Hindlimb muscle (tissue), 1 donor: Measurements from ENCODE around the gene ROR1. TPM values are rescaled to one million over a fixed set of nuclear protein-coding genes. Genes with fewer than 3 reads are reported as not detected.
"Not testable (repeated sequence)": the region's sequence is repeated elsewhere in the genome, so short reads cannot be mapped to it uniquely, and the experiment has no call there.

Source experiments
- DNase-seq: peaks from one replicate; pipeline ENCODE4 v3.0.0-alpha.2; 2013
- polyA plus RNA-seq: library from polyadenylated mRNA; unstranded; fragments of 120-200 nt; gene quantifications from one replicate; pipeline ENCODE4 v1.2.1, GENCODE V29; 2013; ENCODE audit not compliant: insufficient read length

Gene ROR1
- polyA plus RNA-seq, 1 donor, result 9.5 TPM

DNA sequence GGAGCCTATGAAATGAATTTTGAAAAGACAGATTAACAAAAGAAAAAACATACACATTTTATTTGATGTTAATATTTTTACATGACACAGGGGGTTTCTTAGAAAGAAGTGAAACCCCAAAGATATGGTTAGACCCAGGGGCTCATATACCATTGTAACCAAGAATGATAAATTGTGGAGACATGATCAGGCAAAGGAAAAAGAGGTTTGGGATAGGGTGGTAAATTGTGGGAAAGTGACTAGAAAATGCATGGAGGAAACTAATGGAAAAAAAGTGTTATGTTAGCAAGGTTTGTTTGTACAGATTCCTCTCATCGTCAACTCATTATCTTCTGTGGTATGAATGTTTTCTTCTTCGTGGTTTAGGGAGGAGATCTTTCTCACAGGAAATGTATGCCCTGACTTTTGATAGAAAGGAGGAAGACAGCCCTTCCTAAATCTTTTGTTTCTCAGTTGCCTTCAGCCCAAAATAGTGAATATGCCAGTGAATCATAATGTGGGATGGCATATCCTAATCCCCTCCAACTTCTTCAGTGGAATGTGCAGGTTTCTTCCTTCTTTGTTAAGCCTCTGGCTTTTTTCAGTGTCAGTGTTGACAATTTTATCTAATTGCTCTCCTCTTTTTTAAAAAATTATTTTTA lies 289.2 kb downstream of the ROR1 start:
- no peak for DNase-seq

DNA sequence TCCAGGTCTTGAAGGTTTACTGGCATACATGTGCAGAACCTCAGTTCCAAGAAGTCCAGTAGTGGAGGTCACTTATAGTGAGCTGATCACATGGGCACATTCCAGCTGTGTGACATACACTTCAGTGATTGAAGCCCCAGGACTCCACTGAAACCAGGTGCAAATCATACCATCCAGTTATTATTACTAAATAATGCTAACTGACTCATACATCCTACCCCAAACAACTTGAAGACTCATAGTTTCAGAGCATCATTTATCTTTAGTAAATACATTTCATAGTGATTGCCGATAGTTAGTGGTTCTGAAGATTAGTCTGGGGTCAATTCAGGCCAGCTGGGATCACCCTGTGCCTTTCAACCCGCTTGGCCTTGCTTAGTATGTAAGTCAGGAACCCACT lies 291.8 kb downstream of the ROR1 start:
- no peak for DNase-seq

DNA sequence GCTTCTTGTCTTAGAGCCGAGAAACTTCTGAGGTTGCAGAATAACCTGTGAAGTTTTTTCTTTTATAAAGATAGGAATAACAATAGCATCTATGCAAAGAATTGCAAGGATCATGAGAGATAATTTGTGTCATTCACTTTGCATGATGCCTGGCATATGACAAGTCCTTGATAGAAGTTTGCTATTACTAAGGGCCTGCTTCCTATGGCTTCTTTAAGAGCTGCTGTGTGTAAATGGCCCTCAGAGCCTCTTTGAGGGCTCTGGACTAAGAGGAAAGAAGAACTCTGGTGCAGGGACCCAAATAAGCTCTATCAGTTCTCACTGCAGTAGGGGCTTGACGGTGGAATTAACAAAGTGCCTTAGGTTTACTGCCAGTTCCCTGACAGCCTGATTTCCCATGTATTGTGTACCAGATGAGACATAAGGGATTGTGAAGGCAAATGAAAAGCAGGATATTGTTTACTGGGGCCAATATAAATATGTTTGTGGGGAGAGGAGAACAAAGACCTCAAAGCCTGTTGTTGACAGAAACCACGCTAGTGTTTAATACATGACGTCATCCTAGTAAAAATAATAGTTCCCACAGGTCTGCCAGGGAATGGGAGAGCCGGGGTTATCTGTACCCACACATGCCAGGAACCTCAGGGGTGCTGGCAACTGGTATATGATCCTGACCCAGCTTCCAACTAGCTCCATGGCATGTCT lies 298.4 kb downstream of the ROR1 start:
- no peak for DNase-seq

- no peak for DNase-seq
Observed at GRCh38 chr1:64073705-64074104, 299.9 kb downstream of the ROR1 start.

DNA sequence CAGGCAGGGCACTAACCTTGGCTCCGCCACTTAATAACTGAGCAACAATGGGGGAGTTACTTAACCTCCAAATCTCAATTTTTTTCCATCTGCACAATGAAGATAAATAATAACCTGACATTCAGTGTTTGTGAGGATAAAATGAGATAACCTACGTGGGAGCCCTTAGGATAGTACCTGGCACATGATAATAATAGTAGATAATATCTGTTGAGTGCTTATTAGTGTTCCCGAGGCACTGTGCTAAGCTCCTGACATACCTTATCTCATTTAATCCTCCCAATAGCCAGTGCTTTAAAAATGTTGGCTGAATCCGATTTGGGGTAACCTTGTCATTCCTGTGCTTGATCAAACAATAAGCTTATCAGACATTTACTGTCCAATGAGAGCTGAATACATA lies 300.9 kb downstream of the ROR1 start:
- no peak for DNase-seq

DNA sequence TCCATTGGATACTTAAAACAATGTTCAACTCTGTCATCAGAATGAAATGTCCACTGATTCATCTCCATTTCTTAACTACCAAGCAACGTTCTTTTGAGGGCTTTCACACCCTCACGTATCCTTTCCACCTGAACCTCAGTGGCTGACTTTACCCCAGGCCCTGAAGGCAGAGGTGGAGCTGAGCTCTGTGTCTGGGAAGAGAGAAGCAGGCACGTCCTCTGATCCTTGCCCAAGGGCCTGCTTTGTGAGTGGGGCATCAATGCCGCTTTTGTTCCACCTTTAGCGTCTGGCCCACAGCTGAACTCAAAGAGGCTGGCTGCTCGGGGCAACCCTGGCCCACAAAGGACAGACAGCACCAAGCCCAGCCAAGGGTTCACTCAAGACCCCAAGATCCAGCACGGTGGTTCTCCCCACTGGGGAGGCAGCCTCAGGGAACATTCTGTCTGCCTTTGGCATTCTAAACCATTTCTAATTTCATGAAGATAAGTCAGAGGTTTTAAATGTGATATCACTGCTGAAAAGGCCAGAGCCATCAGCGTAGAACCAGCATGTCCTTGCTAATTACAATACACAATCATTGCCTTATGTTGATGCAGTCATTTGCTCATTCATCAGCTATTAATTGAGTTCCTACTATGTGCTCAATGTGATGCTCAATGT lies 303.6 kb downstream of the ROR1 start:
- DNase-seq, result no peak

DNA sequence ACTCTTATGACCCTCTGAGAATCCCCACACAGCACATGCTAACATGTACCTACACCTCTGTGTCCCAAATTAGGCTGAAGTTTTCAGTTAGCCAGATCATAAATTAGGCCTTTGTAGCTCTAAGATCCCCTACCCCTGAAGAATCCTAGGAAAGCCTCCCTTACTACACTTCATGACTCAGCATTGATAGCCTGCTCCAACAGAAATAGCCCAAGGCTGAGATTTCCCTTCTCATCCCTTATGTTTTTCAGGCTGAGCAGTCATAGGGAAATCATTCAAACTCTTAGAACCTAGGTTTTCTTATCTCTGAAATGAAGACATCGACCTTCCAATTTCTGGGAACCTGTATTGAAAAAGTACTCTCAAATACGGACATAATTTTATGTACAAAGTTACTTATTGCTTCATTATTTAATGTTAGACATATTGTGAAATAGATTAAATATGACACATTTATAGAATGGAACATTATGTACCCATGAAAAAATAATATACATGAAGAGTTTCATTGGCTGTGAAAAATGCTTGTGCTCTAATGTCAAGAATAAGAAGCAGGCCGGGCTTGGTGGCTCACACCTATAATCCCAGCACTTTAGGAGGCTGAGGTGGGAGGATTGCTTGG lies 307.2 kb downstream of the ROR1 start:
- DNase-seq, result no peak

GRCh38 chr1:64082459-64082858 lies 308.6 kb downstream of the ROR1 start:
- no peak for DNase-seq

- no peak for DNase-seq
Observed at GRCh38 chr1:64084451-64084850, 310.6 kb downstream of the ROR1 start.

DNA sequence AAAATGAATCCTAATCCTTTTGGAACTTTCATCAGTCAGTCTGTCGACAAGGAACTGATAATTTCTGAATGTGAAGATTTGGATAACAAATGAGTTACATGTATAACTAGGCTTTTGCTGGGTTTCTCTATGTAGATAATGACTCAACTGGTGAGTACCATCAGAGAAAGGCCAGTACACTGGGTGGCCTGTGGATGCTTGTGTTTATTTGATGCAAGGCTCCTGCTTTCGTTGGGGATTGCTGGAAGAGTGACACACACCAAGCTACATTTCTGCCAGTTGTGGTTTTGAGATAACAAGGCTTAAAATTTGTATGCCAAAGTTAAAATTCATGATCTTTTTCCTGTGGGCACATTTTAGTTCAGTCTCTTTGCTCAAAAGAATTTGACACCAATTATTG lies 314.0 kb downstream of the ROR1 start:
- DNase-seq, result no peak

- no peak for DNase-seq
Observed at GRCh38 chr1:64090436-64090835, 316.6 kb downstream of the ROR1 start.

- DNase-seq, result no peak
Observed at GRCh38 chr1:64092851-64093371, 319.1 kb downstream of the ROR1 start.

DNA sequence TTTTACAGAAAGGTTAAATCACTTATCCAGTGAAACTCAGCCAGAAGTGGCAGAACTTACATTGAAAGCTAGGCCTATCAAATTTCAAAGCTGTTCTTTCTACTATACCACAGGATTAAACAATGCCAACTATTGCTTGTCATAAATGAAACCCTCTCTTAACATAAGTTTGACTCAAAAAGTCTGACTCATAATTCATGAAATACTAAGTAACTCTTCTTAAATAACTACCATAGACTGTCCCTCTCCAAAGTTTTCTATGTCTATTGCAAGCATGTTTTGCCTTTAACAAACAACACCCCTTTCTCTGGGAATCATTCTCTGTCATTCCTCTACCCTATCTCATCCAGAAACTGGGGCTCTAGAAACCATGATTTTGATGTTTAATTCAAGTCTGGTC lies 320.1 kb downstream of the ROR1 start:
- no peak for DNase-seq

DNA sequence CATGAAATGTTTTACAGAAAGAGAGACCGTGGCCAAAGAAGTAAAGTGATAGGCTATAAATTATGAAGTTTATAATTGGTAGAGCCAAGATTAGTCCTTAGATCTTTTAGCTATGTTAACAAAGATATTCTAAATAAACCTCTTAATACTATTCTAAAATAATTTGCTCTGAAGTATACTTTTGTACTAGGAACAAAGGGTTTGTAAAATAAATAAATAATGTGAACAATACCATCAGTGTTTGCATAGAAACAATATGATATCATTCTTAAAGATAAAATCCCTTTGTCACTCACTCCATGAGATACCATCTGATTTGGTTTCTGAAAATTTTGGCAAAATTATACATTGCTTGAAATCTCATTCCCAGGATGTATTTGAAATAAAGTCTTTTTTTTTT lies 322.0 kb downstream of the ROR1 start:
- no peak for DNase-seq

GRCh38 chr1:64097859-64098258 lies 324.0 kb downstream of the ROR1 start:
- no peak for DNase-seq

DNA sequence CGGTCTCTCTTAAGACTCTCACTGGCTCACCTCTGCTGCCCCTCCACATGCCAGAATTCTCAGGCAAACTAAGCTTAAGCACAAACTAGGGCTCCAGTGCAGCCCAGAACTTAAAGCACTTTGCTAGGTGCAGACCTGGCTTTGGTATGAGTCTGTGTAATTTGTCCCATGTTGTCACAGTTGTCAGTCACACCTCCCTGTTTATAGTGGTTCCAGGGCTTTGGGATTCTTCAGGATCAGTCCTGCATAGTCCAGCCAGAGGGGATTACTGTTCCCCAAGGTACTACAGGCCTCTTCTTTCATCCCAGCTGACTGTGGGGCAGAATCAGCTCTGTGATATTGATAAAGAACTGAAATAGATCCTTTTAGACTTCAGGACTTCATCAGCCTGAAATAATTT lies 324.6 kb downstream of the ROR1 start:
- DNase-seq, result no peak

GRCh38 chr1:64098846-64099582 lies 325.2 kb downstream of the ROR1 start:
- DNase-seq, result no peak

DNA sequence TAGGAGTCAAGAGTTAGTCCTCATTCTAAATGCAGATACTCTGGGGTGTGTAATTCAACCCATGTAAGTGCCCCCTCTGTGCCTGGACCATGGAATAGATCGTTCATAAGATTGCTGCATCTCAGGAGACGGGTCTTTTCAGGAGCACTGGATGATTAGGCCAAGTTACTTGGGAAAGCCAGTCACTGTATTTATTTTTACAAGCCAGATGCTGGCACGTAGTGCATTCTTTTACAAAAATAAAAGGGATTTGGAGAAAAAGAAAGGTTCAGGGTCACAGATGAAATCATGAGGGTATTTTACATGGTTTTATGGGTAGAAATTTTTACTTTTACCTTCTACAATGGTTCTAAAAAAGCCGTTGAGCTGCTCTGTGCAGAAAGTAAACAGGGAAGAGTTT lies 327.0 kb downstream of the ROR1 start:
- DNase-seq, result no peak

DNA sequence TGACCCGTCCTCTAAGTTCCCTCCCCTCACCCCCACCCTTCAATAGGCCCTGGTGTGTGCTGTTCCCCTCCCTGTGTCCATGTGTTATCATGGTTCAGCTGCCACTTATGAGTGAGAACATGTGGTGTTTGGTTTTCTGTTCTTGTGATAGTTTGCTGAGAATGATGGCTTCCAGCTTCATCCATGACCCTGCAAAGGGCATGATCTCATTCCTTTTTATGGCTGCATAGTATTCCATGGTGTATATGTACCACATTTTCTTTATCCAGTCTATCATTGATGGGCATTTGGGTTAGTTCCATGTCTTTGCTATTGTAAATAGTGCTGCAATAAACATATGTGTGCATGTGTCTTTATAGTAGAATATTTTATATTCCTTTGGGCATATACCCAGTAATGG lies 330.8 kb downstream of the ROR1 start:
- DNase-seq, result not testable (repeated sequence)

GRCh38 chr1:64107118-64107519 lies 333.3 kb downstream of the ROR1 start:
- no peak for DNase-seq

- no peak for DNase-seq
Observed at GRCh38 chr1:64107632-64108031, 333.8 kb downstream of the ROR1 start.

GRCh38 chr1:64110924-64111777 lies 337.3 kb downstream of the ROR1 start:
- no peak for DNase-seq
